Dermis microvascular lymphatic vessel endothelial cell (primary cell): ENCODE measurements around the gene A4GALT. TPM values are rescaled to one million over a fixed set of nuclear protein-coding genes. Genes with fewer than 3 reads are reported as not detected.
"Not testable (repeated sequence)": the region's sequence is repeated elsewhere in the genome, so short reads cannot be mapped to it uniquely, and the experiment has no call there.

Experiments used
- DNase-seq, 2 donors: peaks; one replicate each; pipeline versions ENCODE4 v3.0.0 to v3.0.0-alpha.2; 2010; ENCODE audit warnings: low read depth in 2 of 2
- total RNA-seq: library from RNA; depleted of rRNA; stranded (reverse); fragments of >200 nt; gene quantifications from 2 replicates; pipeline ENCODE4 v1.2.1, GENCODE V29; 2014

Gene A4GALT
- total RNA-seq, 1 donor from 2014 or later, result 43.8 TPM

- DNase-seq, result no peak
Measured at GRCh38 chr22:42683578-42684283, 36.9 kb downstream of the A4GALT start.

- no peak for DNase-seq
Measured at GRCh38 chr22:42682113-42682851, 38.4 kb downstream of the A4GALT start.

- DNase-seq, result peak; percentile 78 to 95
Measured at GRCh38 chr22:42680648-42681047, 40.0 kb downstream of the A4GALT start.

GRCh38 chr22:42679691-42680090 is 41.0 kb downstream of the A4GALT start:
- DNase-seq, result no peak

- no peak for DNase-seq
Measured at GRCh38 chr22:42678894-42679293, 41.8 kb downstream of the A4GALT start.

- DNase-seq, result peak in 1 of 2 donors; percentile 32
Measured at GRCh38 chr22:42677936-42678335, 42.7 kb downstream of the A4GALT start.

- DNase-seq, result peak; percentile 90 to 95
Measured at GRCh38 chr22:42676059-42676607, 44.5 kb downstream of the A4GALT start.

- peak in 1 of 2 donors; percentile 77 for DNase-seq
Measured at GRCh38 chr22:42673898-42674401, 46.7 kb downstream of the A4GALT start.

- DNase-seq, result not testable (repeated sequence)
Measured at GRCh38 chr22:42673071-42673470, 47.6 kb downstream of the A4GALT start.

GRCh38 chr22:42670921-42671709 is 49.6 kb downstream of the A4GALT start:
- DNase-seq, result peak; percentile 88 to 90

- no peak for DNase-seq
Measured at GRCh38 chr22:42670046-42670445, 50.6 kb downstream of the A4GALT start.

- DNase-seq, result not testable (repeated sequence)
Measured at GRCh38 chr22:42666393-42666792, 54.3 kb downstream of the A4GALT start.

GRCh38 chr22:42664976-42665831 is 55.5 kb downstream of the A4GALT start:
- DNase-seq, result no peak

- peak in 1 of 2 donors; percentile 62 for DNase-seq
Measured at GRCh38 chr22:42661985-42662831, 58.5 kb downstream of the A4GALT start.

GRCh38 chr22:42656578-42656977 is 64.1 kb downstream of the A4GALT start:
- DNase-seq, result no peak

GRCh38 chr22:42655693-42656092 is 65.0 kb downstream of the A4GALT start:
- DNase-seq, result no peak

- no peak for DNase-seq
Measured at GRCh38 chr22:42654436-42655073, 66.1 kb downstream of the A4GALT start.

- DNase-seq, result no peak
Measured at GRCh38 chr22:42653999-42654398, 66.7 kb downstream of the A4GALT start.

- DNase-seq, result no peak
Measured at GRCh38 chr22:42651134-42651533, 69.5 kb downstream of the A4GALT start.
